Activated CD4-positive, alpha-beta T cell treated with anti-CD3 and anti-CD28 coated beads, Interleukin-2, Interleukin-4, amounts not matched to agents 100 ng/mL and 50 ng/mL, durations not matched to agents 16 hours and 8 hours (primary cell): Measurements from ENCODE around the gene SNAP23.

Experiments
- DNase-seq: peaks from one replicate; pipeline ENCODE4 v3.0.0-alpha.2; 2020; ENCODE audit warnings: low spot score

SNAP23 gene

DNA sequence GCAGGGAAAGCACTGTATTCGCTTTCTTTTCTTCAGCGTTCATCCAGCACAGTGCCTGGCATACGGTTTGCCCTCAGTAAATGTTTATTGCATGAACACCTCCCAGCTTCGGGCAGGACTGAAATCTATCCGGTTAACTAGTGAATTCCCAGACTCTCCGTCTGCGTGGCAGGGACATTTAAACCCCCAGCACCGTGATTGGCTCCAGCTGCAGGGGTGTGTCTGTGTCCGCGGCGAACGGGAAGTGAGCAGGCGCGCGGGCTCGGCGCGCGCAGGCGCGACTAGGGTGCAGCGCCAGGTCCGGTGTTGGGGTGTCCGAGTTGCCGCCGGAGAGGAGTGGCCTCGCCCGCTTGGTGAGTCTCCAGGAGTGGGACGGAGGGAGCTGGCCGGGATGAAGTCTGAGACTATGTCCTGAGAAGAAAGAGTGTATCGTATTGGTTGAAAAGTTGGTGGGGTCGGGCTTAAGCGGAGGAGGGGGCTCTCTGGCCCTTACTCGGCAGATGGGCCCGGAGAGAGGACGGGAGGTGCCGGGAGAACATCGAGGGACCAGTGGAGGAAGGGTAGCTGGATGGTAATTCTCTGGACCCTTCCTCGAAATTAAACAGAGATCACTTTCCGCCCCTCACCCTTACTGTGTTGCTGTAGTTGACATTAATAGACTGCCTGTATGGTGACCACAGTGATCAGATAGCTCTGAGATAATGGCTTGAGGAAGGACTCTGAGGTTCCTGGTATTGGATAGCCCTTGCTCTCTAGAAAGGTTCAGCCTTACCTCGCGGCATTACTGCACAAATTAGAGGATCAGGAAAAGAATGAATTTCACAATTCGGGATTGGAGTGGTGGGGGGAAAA, at the start of gene SNAP23:
Gene SNAP23, plus strand, starts transcription at position 274 of the 852 bp plus-strand sequence. CDS start 16,213 bp downstream, outside the sequence.
- peak; percentile 88 for DNase-seq

DNA sequence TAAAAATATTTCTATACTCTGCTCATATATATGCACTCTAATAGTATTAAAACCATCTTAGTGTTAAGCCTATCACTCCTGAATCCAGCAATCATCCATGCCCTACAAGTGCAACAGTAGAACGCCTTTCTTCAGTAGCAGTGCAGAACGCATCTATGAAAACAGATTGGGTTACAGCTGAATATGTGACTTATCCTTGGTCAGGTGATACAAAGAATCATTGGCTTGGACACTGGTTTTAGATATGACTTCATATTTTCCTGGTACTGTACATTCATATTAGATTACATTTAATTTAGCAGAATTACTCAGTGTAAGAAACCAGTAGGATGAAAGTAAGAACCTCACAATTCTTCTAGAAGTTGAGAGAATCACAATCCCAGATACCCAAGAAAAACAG, 47.8 kb upstream of the SNAP23 start:
- DNase-seq = no peak

DNA sequence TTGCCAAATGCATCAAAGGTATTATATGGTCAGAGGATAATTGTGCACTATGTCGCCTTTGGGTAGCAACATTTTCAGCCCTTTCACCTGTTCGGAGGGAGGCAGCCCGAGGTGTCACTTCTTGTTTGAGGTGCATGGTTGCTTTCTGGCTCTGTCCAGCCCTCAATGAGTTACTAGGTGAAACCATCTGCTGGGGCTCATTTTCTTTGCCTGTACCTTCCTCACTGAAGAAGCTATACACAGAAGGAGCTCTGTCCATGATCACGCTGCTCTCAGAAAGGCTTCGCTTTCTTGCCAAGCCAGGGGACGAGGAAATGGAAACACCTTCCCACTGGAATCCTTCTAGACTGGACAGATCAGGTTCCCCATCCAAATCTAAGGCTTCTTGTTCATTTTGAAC, 47.2 kb upstream of the SNAP23 start:
- DNase-seq = no peak

DNA sequence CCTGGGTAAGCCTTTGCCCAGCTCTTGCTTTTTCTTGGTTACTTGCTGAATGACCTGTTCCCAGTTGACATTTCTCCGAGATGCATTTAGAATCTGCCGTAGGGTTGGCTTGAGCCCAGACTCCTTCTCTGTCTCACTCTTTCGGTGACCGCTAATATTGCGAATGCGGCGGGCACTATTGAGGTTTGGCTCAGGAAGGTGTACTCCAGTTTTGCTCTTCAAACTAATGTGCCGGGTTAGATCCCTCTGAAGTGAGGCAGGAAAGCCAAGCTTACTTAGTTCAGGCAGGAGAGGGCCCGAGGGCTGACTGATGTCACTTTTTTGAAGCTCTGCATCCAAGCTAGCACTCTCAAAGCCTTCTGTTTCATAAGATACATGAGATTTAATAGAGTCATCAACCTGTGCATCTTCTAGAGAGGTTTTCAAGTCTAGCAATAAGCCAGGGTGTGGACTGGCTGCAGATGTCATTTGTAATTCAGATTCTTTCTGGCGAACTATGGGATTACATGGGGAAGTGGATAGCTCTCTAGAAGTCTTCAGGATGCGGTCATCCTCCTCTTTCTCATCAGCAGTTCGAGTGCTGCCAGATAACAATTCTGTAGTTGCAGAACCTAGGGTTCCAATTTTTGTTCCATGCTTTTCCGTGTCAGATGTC, 45.5 kb upstream of the SNAP23 start:
- no peak for DNase-seq

DNA sequence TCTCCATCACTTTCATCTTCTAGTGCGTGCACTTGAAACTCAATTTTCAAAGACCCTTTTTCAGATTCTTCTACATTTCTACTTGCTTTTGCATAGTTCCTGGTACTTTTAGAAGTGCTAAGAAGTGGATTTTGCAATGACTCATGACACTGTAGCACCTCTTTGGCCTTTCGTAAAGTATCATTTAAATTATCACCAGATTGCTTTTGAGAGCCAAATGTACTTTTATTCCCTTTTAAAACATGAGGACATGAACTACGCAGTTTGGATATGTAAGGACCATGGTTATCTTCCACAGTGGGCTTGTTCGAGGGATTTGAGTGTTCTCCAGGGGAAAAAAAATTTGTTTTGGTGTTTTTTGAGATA, 45.0 kb upstream of the SNAP23 start:
- no peak for DNase-seq

DNA sequence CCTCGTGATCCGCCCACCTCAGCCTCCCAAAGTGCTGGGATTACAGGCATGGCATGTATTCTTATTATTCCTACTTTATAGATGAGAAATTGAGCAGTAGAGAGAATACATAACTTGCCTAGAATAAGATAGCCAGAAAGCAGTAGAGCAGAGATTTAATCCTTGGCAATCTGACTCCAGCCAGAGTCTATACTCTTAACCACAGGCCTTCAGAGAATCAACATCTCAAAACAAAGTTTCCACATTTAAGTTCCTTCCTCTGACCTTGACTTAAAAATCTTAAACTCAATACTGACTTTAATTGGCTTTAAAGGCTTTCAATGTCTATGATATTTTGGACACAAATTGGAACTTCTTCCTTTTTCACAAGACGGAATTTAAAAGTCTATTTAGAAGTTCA, 41.6 kb upstream of the SNAP23 start:
- DNase-seq = no peak

DNA sequence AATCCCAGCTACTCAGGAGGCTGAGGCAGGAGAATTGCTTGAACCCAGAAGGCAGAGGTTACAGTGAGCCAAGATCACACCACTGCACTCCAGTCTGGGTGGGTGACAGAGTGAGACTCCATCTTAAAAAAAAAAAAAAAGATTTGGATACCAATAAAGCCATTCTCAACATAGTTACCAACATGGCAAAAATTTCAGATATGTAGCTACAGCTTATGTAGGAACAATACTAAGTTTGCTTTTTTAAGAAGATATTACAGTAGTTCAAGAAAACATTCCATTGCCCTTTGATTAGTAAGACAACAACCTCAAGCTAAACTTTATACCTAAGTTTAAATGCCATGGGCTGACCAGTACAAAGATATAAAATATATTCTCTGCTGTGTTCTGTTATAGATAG, 38.9 kb upstream of the SNAP23 start:
- DNase-seq = no peak

DNA sequence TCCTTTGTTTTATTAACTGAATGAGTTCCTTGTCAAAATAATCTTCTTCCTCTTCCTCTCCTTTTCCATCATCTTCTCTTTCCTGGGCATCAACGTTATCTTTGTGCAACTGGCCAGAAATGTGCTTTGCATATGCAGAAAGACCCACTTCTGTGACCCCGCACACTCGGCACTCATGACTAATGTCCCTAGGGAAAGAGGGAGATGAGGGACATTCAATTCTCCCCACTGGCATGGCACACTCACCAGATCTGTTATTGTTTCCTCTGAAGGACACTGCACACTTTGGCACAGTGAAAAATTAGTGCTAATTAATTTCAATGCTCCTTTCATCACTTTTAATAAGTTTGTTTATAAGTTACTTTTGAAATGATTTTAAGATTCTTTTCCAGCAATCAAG, 38.5 kb upstream of the SNAP23 start:
- DNase-seq = no peak

DNA sequence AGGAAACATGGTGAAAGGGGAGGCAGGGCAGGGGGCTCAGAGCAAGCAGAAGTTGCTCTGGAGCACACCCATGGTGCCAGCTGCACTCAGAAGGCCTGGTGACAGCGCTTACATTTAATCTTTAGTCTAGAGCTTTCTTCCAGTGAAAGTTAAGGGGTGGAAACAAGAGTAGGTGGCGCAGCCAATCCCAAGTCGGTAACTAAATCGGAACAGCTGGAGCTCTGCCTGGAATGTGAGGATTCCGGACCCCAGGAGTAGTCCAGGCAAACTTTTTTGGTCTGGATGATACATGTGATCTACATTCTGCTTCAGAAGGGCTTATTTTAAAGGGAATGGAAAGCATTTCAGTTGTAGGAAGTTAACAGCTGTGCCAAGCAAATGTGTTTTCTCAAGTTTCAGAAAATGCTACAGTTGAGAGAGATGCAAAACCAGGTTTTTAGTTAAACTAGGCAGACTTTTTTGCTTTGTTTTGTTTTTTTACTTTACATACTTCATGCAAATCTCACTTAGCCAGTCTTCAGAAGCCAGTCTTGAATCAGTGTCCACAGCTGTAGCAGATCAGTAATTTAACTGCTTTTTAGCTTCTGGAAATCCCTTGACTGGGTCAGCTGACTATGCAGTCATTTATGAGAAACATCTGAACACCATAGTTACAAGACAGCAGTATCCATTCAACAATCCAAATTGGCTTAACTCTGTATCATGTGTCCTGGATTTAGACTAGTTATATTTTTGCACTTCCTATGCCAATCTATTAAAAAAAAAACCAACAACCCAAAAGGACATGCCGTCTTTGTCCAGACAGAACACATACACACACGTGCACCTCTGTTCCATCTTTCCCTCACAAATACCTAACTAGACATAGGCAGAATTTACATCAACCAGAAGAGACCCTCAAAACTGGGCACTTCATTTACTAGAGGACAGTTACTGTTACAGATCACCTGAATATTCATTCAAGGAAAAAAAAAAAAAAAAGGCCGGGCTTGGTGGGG, 37.7 kb upstream of the SNAP23 start:
- no peak for DNase-seq

DNA sequence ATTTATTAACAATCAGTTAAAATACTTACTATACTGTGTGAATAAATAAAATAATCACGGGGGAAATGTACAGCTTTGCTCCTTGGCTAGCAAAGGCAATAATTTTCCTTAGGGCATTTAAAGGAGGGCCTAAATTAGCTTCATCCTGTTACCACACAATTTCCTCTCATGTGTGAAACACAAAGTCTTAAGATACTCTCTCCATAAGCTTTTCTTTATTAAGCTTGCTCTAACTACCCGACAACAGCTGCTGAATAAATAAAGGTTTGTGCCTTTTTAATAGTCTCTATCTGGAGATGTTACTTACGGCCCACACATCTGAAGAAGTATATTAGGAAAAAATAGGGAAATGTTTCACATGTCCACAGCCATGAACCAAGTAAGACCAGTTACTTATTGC, 34.2 kb upstream of the SNAP23 start:
- DNase-seq = no peak

DNA sequence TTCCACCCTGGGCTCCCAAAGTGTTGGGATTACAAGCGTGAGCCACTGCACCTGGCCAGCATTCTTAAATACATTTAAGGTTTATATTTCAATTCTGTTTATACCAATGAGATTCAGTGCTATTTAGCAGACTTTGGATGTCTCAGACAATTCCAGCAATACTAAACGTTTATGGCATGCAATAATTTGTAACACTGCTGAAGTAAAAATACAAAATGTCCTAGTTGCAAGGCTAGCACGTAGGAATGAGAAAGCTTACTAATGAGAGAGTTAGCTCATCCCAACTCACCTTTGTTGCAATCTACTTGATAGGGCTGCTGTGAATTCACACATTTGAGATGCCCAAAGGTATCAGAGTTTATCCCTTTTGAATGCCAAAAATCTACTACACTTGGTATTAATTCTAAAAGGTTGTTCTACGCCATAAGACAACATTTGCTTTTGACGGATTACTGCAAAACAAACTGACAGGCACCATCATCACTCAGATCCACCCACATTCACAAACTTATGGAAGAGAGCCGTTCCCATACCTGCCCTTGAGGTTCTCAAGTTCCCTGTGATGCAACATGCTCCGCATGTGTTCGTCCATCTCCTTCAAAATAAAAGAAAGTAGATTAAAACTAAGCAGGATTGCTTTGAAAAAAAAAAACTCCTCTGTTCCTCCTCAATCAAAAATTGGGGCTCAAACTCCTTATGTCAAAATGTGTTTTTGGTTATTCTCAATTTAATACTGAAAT, 29.7 kb upstream of the SNAP23 start:
- no peak for DNase-seq

DNA sequence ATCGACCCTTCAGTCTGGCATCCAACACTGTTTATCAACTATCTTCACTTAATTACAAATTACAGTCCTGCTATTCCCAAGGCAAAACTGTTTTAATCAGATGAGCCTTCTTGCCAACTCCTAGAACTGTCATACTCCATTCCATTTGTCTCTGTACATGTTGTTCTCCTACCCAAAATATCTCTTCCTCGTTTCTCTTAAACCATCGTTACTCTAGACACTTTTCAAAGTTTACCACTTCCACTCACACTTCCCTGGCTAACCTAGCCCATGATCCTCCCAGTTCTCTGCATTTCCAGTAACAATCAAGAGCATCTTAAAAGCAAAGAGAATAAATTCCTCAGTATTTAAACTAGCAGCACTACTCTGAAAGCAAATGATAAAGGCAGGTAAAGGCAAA, 24.4 kb upstream of the SNAP23 start:
- DNase-seq = no peak

DNA sequence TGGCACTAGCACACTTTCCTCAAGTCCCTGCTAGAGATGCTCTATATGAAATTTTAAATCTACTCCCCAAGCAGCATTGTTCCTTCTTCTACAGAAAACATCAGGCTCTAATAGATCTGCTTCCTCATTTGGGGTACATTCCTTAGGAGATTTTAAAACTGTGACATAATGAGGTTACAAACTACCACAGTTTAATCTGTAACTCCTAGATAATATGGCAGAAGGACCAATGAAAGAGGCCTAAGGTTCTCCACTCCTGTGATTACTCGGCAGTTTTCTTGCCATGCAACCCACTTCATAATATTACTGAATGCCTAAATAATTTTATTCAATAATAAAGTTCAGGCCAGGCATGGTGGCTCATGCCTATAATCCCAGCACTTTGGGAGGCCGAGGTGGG, 20.6 kb upstream of the SNAP23 start:
- no peak for DNase-seq

DNA sequence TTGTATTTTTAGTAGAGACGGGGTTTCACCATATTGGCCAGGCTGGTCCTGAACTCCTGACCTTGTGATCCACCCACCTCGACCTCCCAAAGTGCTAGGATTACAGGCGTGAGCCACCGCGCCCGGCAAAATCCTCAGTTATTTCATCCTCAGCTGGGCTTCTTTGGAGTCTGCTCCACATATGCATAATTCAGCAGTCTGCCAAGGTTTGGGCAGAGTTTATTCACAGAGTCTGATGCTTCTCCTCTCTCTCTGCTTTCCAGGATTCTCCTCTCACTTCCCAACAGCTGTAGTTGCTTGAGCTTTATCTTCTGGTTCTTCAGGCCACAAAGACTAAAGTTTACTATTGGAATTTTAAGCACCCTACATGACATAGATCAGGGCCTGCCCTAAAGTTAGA, 12.7 kb upstream of the SNAP23 start:
- DNase-seq = no peak

DNA sequence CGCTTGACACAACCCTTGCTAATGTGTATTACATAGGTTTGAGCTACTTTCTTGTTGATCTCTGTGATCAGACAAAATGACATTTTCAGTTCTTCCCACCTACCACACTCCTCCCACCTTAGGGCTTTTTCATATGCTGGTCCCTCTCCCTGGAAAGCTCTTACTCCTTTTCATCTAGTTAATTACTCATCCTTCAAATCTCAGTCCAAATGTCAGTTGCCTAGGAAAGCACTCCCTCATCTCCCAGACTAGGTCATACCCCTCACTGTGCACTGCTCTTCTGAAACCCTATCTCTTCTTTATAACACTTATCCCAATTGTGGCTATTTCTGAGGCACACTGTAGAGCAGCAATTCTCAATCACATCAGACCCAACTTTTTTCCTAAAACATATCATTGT, 11.8 kb upstream of the SNAP23 start:
- DNase-seq = no peak

DNA sequence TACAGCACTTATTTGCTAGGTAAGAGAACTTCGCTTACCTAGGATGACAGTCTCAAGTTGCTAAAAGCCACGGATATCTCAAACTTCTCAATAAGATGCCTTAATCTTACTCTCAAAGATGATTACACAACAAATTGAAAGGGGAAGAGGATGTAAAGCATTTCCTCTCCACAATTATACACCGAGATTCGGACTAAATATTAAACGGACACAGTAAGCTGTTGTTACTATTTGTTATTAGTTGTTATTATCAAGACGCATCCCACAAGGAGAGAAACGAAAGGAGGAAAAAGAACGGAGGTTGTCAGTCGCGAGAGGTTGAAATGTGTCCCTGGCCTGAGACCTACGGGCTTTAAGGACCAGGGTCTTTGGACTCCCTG, 5.2 kb upstream of the SNAP23 start:
- no peak for DNase-seq

DNA sequence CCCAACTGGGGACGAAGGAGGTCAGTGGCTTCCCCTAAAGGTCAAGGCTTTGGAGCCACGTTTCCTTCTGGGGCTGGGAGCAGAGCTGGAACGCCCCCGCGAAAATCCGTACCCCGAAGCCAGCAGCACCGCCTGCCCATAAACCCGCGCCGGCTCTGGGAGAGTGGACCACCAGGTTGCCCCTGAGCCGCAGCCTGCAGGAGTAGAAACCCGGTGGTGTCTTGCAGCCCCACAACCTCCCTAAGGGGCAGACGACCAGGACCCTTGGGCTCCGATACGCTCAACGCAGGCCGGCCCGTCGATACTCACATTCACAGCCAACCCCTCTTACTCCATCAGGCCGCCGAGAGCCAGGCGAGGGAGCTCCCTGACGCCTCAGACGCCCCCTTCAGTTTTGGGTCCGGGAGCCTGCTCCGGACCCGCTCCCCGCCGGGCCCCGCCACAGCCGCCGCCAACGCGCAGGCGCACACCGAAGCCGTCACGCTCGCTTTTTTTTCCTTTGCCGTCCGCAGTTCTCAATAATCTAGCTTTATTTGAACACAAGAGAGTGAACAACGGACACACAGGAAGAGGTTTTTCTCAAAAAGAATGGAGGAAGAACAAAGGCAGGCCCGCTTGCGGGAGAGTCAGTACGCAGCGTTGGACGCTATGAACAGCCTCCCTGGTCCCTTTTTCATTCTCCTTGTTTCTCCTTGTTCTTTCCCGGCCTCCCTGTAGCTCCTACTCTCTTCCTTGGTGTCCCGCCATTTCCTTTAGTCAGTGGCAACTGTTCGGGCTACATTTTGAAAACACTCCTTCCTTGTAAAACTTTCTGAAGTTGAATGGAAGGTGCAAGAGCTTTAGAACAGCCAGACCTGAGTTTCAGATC, 4.5 kb upstream of the SNAP23 start, which contains the start of gene ZNF106:
Gene ZNF106, minus strand, starts transcription at position 471 of the 868 bp plus-strand sequence. CDS start 18,852 bp downstream, outside the sequence.
- peak; percentile 93 for DNase-seq

DNA sequence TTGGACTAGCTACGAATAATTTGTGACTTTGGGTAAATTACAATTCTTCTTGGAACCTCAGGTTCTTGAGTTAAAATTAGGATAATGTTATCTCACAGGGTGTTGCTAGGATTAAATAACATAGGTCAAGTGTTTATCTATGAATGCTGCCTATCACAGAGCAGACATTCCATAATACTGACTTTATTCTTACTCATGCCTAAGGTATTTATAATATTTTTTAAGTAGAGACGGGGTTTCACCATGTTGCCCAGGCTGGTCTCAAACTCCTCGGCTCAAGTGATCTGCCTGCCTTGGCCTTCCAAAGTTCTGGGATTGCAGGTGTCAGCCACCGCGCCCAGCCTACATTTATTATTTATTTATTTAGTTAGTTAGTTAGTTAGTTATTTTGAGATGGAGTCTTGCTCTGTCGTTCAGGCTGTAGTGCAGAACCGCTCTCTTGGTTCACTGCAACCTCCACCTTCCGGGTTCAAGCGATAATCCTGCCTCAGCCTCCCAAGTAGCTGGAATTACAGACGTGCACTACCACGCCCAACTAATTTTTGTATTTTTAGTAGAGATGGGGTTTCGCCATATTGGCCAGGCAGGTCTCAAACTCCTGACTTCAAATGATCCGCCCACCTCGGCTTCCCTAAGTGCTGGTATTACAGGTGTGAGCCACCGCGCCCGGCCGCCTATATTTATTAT, 3.8 kb upstream of the SNAP23 start:
- no peak for DNase-seq

DNA sequence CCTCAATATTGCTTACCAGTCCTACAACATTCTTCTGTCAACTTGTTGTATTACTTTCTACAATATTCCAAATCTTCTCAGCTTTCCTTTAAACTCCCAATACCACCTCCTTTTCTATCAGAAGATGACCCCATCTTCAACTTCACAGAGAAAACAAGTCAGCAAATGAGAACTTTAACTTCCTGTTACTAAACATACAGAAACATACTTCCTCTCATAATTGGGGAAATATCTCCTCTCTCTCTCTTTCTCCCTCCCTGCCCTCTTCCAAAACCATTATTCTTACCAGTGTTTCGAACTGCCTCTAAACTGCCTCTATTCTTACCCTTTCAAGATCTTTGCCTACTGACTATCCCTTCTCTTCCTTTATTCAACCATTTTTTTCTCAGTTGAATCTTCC, 1.8 kb upstream of the SNAP23 start:
- no peak for DNase-seq

DNA sequence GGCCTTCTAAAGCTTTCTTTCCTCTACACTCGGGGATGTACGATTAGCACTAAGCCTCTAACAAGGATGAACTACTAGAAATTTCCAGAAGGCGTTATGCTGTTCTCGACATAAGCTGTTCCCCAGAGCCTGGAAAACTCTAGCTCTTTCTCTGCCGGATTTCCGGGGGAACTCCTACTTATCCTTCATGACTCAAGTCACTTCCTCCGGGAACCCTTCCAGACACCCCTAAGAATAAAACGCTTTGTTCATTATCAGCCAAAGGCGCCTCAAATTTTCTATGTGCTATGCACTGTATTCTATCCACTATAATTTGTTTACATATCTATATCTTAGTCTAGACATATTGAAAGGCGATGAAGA, 455 bp upstream of the SNAP23 start:
- DNase-seq = no peak
